GM21447 (cell line): Measurements from ENCODE around the gene PTPRF.

Experiments used
- ATAC-seq: cut with Tn5 transposase; IDR thresholded peaks from one replicate; pipeline ENCODE4 v1.9.1; 2021; ENCODE audit not compliant: unreplicated experiment

PTPRF gene

DNA sequence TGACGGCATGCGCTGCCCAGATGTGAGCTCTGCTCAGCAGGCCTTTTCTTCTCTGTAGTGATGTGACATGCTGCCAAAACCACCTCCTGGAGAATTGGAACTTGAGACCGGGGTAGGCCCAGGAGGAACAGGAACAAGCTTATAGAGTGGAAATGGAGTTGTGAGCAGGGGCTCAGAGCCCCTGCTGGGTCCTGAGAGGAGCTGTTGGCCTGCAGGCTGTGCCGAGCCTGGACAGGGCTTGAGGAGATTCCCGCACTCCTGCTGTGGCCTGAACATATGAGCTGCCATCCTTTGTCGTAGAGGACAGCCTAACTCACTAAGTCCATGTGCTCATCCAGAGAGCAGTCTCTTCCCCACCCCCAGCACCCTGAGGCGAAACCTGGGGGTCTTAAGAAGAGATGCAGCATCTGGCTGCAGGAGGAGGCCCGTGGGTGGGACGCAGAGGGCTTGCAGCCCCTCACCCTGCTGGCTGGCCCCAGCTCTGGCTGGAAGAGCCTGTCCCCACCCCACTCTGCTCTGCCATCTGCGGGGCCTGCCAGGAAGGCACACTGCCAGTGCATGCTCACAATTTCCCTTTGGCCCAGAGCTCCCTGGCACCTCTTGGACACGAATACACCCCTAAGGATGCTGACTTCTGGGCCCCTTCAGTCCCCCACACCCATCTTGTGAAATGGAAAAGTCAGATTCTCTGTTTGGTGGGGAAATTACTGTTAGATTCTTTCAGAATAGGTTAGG is 42.5 kb downstream of the PTPRF start:
- no peak for ATAC-seq

DNA sequence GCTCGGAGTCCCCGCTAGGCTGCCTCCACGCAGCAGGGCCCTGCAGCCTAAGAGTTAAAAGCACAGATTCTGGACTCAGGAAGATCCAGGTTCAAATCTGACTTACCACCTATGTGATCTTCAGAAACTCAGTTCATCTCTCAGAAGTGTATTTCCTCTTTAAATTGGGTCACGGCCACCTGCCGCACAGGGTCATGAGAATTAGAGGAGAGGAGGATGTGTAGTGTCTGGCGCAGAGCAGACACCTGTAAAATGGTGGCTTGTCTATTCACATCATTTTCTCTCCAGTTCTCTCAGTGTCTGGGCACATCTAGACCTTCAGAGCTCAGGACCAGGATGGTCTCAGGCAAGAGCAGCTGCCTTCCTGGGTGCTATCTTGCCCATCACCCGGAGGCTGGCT is 45.8 kb downstream of the PTPRF start:
- ATAC-seq: no peak

DNA sequence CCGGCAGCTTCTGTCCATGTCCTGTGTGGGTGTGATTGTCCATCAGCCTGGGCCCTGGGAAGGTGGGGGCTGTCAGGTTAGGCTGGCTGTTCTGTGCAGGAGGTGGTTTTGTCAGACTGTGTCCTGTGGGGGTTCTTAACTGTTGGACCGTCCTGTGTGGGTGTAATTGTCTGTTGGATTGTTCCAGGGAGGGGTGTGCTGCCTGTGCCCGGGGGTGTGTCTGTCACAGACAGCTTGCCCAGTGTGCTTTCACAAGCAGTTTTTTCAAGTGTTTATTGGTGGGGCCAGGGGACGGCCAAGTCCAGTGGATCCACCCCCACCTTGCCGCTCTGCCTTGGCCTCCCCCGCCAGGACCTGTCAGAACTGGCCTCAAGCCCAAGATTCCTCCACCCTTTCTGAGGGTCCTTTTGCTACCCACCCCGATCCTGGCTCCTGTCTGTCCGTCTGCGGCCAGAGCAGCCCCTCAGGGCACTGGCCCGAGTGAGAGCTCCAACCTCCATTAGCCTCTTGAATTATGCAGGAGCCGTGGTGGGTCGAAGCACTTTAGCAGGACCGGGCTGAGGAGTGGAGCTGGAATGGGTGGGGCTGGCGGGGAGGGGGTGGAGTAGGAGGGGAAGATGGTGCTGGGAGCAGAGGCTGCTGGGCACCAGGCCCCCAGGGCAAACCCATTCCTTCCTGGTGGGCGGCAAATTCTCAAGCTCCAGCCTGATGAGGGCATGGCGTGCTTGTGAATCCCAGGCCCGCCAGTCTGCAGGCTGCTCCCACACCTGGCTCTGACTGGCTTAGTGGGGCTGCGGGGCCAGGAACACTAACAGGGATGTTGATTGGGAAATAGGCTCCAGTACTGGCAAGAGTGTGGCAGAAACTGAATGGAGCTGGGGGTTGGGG is 47.2 kb downstream of the PTPRF start:
- ATAC-seq: no peak

DNA sequence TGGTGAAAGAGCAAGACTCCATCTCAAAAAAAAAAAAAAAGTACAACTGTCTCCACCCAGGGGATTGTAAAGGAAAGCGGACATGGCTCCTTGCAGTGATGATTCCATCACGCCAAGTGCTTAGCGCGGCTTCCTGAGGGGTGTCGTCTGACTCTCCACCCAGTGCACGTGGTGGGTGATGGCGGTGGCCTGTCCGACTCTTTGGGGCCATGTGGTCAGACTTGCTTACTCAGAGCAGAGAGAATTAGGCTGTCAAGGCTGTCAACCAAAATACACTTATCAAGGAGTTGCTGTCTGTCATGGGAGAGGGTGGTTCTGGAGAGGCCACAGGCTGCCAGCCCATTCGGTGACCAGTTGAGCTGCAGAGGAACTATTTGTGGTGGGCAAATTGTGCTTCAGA is 49.4 kb downstream of the PTPRF start:
- ATAC-seq: no peak

DNA sequence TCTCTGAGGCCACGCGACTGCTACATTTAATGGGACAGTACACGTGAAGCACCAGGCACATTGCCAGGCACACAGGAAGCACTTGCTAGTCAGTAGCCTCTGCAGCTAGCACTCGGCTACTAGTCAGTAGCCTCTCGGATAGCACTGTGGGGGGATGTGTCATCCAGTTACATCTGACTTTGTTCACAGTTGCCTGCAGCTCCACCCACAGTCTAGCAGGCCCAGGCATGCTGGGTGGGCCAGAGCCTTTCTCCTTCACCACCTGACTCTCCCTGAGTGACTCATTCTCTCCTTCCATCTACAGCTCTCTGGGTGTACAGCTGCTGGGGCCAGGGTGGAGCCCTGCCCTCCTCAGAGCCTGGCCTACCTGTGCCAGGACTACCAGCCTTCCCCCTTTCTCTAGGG is 51.5 kb downstream of the PTPRF start:
- ATAC-seq: no peak

DNA sequence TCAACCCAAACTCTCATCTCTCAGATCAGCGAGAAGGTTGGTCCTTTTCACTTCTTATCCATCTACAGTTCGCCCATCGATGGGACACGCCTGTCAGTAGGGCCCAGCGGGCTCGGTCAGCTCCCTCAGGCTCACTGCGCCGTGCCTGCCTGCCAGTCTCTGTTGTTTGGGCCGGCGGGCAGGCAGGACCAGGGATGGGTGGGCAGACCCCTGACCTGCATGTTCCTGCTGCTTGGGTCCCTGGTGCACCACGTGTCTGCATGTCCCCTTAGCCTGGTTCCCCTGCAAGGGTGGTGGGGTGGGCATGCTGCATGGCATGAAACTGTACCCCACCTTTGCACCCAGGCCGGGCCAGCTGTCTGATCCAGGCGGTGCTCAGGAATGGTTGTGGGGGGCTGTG is 52.4 kb downstream of the PTPRF start:
- no peak for ATAC-seq

DNA sequence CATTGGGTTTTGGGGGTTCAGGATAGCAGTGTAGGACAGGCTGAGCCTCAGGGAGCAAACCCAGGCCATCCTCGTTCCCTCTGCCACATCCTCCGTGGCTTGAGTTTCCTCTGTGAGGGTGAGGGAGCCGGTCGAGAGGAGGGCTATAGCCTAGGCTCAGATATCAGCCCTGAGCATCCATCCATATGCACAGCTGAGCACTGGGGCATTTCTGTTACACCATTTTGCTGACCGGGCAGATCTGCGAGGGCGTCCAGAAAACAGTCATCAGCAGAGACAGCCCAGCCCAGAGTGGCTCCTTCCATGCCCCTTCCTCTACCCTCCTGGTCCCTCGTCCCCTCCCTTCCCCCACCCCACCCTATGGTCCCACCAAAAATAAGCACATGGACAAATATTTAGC is 53.5 kb downstream of the PTPRF start:
- ATAC-seq: no peak

DNA sequence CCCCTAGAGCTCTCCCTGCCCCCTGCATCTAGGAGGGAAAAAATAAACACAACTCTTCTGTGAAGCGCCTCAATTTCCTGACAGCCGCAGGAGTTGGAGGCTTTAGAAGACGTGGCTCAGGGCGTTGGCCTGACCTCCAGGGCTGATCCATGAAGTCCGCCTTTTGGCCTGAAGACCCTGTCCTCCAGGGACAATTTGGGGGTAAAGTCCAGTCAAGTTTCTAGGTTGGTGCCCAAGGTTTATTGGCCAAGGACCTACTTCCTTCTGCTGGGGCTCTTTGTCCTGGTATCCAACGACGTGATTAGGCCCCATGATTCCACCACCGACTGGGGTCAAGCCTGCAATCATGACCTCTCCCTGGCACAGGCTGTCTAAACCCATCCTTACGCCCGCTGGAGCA is 54.9 kb downstream of the PTPRF start:
- no peak for ATAC-seq

DNA sequence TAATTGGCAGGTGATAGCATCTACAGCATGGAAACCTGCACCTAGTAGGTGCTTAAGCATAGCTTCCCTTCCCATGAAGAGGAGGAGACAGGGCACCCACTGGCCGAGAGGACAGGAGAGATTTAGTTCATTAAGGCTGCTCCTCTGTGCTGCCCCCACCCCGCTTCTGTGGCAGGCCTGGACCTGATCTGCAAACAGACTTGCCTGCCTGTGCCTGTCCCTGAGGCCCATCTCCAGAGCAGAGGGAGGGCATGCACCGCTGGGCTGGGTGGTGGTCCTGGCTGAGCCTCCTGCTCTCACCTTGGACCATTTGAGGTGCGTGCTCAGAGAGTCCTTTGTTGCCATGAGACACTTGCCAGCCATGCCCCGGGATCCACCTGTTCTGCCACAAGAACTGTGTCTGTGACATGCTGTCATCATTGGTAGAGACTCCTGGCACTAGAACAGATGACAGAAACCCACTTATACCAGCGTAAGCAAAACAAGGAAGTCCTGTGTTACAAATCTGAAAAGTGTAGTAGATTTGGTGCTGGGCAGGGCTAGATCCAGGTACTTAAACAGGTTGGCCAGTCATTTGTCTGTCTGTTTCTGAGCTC is 55.6 kb downstream of the PTPRF start:
- ATAC-seq: no peak

DNA sequence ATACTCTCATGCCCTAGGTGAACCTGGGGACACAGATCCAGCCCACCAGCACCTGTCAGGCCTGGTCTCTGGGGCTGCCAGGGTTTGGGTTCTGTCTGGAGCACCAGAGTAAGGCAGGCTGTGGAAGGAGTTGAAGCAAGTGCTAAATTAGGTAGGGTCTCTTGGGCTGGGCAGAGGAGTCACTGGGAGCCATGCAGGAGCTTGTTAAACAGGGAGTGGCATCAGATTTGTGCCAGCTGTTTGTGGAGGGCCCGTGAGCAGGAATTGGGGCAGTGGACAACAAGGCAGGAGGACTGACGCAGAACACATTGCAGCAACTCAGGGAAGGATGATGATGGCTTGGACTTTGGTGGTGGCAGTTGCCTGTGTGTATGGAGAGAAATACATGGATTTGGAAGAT is 56.3 kb downstream of the PTPRF start:
- ATAC-seq: no peak

DNA sequence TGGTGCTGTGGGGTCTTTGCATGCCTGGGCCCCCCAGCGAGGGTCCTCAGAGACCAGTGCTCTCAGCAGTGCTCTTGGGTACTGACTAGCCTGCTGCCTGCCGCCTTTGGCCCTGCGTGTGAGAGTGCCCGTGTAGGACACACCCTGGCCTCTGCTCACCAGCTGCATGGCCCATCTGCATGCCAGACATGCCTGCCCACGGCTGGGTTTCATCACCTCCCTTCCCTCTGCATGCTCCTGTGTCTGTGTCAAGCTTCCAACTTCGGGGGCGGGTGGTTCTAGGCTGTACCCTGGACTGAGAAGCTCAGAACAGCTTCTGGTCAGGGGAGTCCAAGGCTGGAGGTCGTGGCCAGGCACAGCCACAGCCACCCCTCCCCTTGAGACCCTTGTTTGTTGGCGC is 56.9 kb downstream of the PTPRF start:
- ATAC-seq: no peak

DNA sequence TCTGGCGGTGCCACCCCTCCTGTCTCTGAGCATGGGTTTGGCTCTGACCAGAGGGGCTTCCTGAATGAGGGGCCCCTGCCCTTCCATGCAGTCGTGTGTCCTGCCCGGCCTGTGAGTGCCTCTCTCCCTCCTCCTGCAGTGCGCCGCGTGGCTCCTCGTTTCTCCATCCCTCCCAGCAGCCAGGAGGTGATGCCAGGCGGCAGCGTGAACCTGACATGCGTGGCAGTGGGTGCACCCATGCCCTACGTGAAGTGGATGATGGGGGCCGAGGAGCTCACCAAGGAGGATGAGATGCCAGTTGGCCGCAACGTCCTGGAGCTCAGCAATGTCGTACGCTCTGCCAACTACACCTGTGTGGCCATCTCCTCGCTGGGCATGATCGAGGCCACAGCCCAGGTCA is 57.9 kb downstream of the PTPRF start:
- ATAC-seq: no peak

DNA sequence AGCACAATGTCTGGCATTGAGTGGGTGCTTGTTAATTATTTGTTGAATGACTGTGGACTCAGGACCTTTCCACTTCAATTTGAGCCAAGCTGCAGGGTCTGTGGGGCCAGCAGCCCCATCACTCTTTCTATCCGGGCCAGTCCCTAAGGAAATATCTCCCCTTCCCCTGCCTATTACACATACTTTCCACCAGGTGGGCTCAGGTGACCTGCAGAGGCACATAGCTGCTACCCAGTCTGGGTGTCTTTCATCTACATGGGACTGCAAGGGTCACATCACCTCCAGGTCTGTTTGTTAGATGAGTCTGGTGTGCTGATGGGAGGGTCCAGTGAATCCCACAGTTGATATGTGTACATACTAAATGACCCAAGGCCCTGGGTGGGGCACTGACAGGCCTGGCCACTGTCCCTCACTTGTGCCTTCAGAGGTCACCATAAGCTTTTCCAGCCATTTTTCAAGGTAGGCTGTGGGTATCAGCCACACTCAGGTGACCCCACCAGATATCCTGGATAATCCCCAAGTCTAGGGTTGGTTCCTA is 59.8 kb downstream of the PTPRF start:
- ATAC-seq: no peak

DNA sequence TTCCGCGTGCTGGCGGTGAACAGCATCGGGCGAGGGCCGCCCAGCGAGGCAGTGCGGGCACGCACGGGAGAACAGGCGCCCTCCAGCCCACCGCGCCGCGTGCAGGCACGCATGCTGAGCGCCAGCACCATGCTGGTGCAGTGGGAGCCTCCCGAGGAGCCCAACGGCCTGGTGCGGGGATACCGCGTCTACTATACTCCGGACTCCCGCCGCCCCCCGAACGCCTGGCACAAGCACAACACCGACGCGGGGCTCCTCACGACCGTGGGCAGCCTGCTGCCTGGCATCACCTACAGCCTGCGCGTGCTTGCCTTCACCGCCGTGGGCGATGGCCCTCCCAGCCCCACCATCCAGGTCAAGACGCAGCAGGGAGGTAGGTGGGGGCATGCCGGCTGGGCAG is 60.5 kb downstream of the PTPRF start:
- ATAC-seq: no peak

DNA sequence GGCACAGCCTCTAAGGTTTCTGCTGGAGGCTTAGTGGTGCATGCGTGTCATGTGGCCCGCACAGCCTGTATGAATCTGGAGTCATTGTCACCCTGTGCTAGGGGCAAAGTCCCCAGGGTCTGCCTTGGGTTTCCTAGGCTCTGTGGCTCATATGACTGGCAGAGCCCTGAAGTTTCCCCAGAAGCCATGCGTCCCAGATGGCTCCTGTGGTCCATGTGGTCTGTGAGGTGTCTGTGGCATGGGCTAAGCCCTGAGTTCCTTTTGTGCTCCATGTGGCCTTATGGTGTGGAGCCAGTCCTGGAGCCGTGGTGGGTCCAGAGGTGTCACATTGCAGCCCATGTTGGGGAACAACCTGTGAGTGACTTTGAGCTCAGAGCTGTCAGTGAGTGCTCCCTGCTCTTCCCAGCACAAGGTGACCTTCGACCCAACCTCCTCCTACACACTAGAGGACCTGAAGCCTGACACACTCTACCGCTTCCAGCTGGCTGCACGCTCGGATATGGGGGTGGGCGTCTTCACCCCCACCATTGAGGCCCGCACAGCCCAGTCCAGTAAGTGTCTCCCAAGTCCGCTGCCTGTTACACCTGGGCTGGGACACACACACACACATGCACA is 61.5 kb downstream of the PTPRF start:
- ATAC-seq: no peak

DNA sequence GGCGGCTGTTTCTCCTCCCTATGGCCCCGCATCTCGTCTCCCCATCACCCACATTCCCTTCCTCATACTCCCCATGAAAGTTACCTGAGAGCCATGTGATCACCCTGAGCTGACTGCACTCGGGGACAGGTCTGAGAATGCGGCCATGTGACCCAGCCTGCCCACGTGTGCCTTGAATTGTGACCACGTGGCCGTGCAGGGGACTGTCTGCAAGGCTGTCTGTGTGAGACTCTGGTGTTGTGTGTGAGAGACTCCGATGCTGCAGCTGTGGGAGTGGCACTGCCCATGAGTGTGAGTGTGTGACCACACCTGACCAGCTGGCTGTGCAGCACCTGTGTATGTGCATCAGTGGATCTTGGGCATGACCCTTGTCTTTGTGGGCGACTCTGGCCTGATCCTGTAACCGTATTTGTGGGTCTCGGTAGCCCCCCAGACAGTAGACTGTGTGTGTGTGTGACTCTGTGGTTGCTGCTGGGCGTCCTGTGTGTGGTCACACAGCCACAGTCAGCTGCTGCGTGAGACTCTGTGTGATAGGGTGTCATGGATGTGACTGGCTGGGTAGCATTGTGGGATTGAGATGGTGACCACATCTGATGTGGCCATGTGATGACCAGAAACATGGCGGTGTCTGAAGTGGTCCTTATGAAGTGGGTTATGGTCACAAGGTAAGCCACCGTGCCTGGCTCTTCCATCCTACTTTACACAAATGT is 62.4 kb downstream of the PTPRF start:
- ATAC-seq: no peak

DNA sequence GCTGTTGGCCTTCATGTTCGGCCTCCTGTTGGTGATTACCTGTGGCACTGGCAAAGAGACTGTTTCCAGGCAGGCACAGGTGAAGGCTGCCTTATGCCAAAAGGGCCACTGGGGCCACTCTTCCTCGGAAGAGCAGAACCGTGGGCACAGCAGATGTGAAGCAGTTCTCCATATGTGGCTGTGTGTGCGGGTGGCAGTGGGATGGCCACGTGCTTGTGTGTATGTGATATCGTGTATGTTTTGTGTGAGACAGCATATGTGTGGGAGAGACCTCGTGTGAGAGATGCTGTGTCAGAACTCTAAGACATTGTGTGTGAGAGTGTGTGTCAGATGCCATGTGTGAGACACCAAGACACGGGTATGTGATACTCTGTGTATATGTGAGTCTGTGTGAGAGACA is 65.9 kb downstream of the PTPRF start:
- ATAC-seq: no peak

DNA sequence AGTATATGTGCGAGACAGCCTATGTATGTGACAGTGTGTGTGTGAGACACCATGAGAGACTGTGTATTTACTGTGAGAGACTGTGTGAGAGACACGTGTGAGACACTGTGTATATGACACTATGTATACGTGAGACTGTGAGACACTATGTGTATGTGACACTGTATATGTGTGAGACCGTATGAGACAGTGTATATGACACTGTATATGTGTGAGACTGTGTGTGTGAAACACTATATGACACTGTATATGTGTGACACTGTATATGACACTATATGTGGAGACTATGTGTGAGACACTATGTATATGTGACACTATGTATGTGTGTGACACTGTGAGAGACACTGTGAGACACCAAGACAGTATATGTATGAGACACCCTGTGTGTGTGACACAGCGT is 66.3 kb downstream of the PTPRF start:
- ATAC-seq: no peak

DNA sequence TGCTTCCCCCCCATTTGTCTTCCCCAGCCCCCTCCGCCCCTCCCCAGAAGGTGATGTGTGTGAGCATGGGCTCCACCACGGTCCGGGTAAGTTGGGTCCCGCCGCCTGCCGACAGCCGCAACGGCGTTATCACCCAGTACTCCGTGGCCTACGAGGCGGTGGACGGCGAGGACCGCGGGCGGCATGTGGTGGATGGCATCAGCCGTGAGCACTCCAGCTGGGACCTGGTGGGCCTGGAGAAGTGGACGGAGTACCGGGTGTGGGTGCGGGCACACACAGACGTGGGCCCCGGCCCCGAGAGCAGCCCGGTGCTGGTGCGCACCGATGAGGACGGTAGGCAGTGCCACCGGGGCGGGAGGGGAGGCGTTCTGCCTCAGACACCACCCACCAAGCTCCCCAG is 67.0 kb downstream of the PTPRF start:
- no peak for ATAC-seq

DNA sequence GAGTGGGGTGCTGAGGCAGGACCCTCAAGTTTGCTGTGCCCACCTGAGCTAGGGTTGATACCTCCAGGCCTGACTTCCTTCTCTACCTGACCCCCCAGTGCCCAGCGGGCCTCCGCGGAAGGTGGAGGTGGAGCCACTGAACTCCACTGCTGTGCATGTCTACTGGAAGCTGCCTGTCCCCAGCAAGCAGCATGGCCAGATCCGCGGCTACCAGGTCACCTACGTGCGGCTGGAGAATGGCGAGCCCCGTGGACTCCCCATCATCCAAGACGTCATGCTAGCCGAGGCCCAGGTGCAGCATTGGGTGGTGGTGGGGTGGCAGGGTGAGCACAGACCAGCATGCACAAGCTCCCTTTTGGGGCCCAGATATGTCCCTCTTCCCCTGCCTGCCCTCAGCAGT is 67.9 kb downstream of the PTPRF start:
- ATAC-seq: no peak
